Esophagus squamous epithelium (tissue), 5 donors: ENCODE results near the gene CCM2L. TPM values are rescaled to one million over a fixed set of nuclear protein-coding genes. Genes with fewer than 3 reads are reported as not detected.

Experiments
- DNase-seq: peaks from one replicate; lab custom pipeline; 2025; lab: John Stamatoyannopoulos, UW
- H3K27ac ChIP-seq, 4 donors: fragments of 200-600 bp; sonication (generic); one replicate each; pipeline ENCODE4 v1.5.1; 2016 to 2019; ENCODE audit warnings: mild to moderate bottlenecking in 1 of 4
- H3K27me3 ChIP-seq, 4 donors: fragments of 200-600 bp; sonication (generic); 1 replicate in 3 of 4; 2 replicates in 1 of 4; pipeline versions ENCODE4 v1.5.1 to v1.6.0; 2017 to 2021; ENCODE audit warnings: antibody characterized with exemption in 1 of 4
- H3K36me3 ChIP-seq, 3 donors: fragments of 200-600 bp; sonication (generic); one replicate each; pipeline ENCODE4 v1.5.1; 2016 to 2019
- H3K4me1 ChIP-seq, 3 donors: fragments of 200-600 bp; sonication (generic); one replicate each; pipeline ENCODE4 v1.5.1; 2017 to 2019
- H3K4me3 ChIP-seq, 4 donors: fragments of 200-600 bp; sonication (generic); 1 replicate in 3 of 4; 2 replicates in 1 of 4; pipeline ENCODE4 v1.5.1; 2016 to 2019; ENCODE audit warnings: mild to moderate bottlenecking in 2 of 4, moderate library complexity in 1 of 4
- H3K9me3 ChIP-seq, 3 donors: fragments of 200-600 bp; sonication (generic); one replicate each; pipeline ENCODE4 v1.5.1; 2016 to 2019
- CTCF ChIP-seq, 6 experiments: fragments of 450-650 bp in 4 of 6; fragments of 200-600 bp in 2 of 6; sonication (generic) in 2 of 6; IDR thresholded peaks; one replicate each; pipeline ENCODE4 v1.5.1; 2016 to 2019; ENCODE audit warnings: antibody characterized with exemption in 6 of 6, mild to moderate bottlenecking in 4 of 6, moderate library complexity in 4 of 6
- POLR2A ChIP-seq, 4 donors: fragments of 450-650 bp; IDR thresholded peaks; one replicate each; pipeline ENCODE4 v1.6.1; 2017; ENCODE audit warnings: antibody characterized with exemption in 4 of 4, mild to moderate bottlenecking in 4 of 4, moderate library complexity in 3 of 4
- WGBS, 2 donors: methylation state at CpG; one replicate each; pipeline ENCODE4 v1.1.5; 2018; 5-methylcytosine and 5-hydroxymethylcytosine counted together
- intact Hi-C: fragments of 100-400 bp; cut with DNase I; formaldehyde crosslinking; loops from one replicate; pipeline ENCODE4 v1.15.0; 2022
- total RNA-seq, 4 donors: library from RNA; depleted of rRNA; stranded (reverse); fragments of >200 nt; gene quantifications; one replicate each; pipeline ENCODE4 v1.1.0, GENCODE V29; 2016
- donor health status: DM: yes; HTN: yes; CAD: no.

Gene CCM2L
- total RNA-seq, 4 donors from 2014 or later, result 0.80 to 4.8 (median 3.1) TPM

- Histone ChIP-seq H3K27ac (peak overlapping the region in 2 of 4 donors; percentile 39 to 65), H3K4me3 (peak overlapping the region; percentile 56 to 74 (median 58)), H3K36me3 (no peaks in the 10 kb centered on the region), H3K4me1 (peaks cover 13 to 36% (median 14%) of the 10 kb centered on the region in 3 donors), H3K27me3 (peaks cover 0 to 94% (median 7%) of the 10 kb centered on the region in 4 donors), H3K9me3 (no peaks in the 10 kb centered on the region)
- WGBS, 2 donors, result 1 to 10% methylated on average over 10 to 14 of the region's 67 CpGs
- no peak for DNase-seq
- intact Hi-C loops, result no loop called here
- no peak for TF ChIP-seq POLR2A (IDR thresholded peaks at IDR 0.05)
- TF ChIP-seq CTCF (IDR thresholded peaks at IDR 0.05), result no peak
These were observed 8.3 kb downstream of the CCM2L start for GRCh38 chr20:32018269-32019155.

- no peaks in the 10 kb centered on the region for H3K36me3 ChIP-seq
- TF ChIP-seq POLR2A (IDR thresholded peaks at IDR 0.05), result no peak
- TF ChIP-seq CTCF (IDR thresholded peaks at IDR 0.05), result no peak
- peaks cover 13 to 36% (median 14%) of the 10 kb centered on the region in 3 donors for H3K4me1 ChIP-seq
- peak overlapping the region in 2 of 4 donors; percentile 39 to 65 for H3K27ac ChIP-seq
- intact Hi-C loops, result no loop called here
- WGBS, 2 donors, result no CpG with 5 or more reads among the region's 42 CpGs
- no peaks in the 10 kb centered on the region for H3K9me3 ChIP-seq
- no peak for DNase-seq
- peaks cover 0 to 97% (median 7%) of the 10 kb centered on the region in 4 donors for H3K27me3 ChIP-seq
- H3K4me3 ChIP-seq, result peak overlapping the region; percentile 56 to 74 (median 58)
These were observed 8.9 kb downstream of the CCM2L start for GRCh38 chr20:32019156-32019510.

- WGBS, 2 donors, result 43 to 47% methylated on average over 6 to 10 of the region's 11 CpGs
- no peak overlapping the region for H3K27ac ChIP-seq
- intact Hi-C loops, result loop anchor here (10.0 kb wide), 1 partner anchor 195 kb away; no protein-coding TSS in a partner anchor
- H3K4me1 ChIP-seq, result peaks cover 13 to 31% (median 14%) of the 10 kb centered on the region in 3 donors
- TF ChIP-seq CTCF (IDR thresholded peaks at IDR 0.05), result no peak
- TF ChIP-seq POLR2A (IDR thresholded peaks at IDR 0.05), result no peak
- DNase-seq, result no peak
- H3K4me3 ChIP-seq, result peak overlapping the region; percentile 56 to 74 (median 58)
- no peaks in the 10 kb centered on the region for H3K9me3 ChIP-seq
- H3K36me3 ChIP-seq, result no peaks in the 10 kb centered on the region
- H3K27me3 ChIP-seq, result peaks cover 0 to 97% (median 7%) of the 10 kb centered on the region in 4 donors
These were observed 9.6 kb downstream of the CCM2L start for GRCh38 chr20:32019563-32020463.

GRCh38 chr20:32021091-32021490, 10.9 kb downstream of the CCM2L start:
- H3K4me1 ChIP-seq, result peaks cover 13 to 27% (median 14%) of the 10 kb centered on the region in 3 donors
- intact Hi-C loops, result loop anchor here (10.0 kb wide), 1 partner anchor 196 kb away; no protein-coding TSS in a partner anchor
- no peaks in the 10 kb centered on the region for H3K36me3 ChIP-seq
- no peak for DNase-seq
- H3K27me3 ChIP-seq, result peaks cover 0 to 98% (median 7%) of the 10 kb centered on the region in 4 donors
- TF ChIP-seq POLR2A (IDR thresholded peaks at IDR 0.05) (no peak), CTCF (IDR thresholded peaks at IDR 0.05) (no peak)
- H3K4me3 ChIP-seq, result no peak overlapping the region
- WGBS, 2 donors, result 79 to 82% methylated on average over 2 to 4 of the region's 4 CpGs
- no peaks in the 10 kb centered on the region for H3K9me3 ChIP-seq
- no peak overlapping the region for H3K27ac ChIP-seq
